MM.1S (cell line): ENCODE data around the gene RAB22A.

Source experiments
- DNase-seq: peaks from one replicate; pipeline ENCODE4 v3.0.0-alpha.2; 2015
- H2AFZ ChIP-seq: fragments of 300-600 bp; sonication (generic); 2 replicates; pipeline ENCODE4 v1.6.0; 2016; ENCODE audit warnings: antibody characterized with exemption, low read length
- H3F3A ChIP-seq: fragments of 300-600 bp; sonication (generic); 2 replicates; pipeline ENCODE4 v1.6.1; 2016; ENCODE audit warnings: mild to moderate bottlenecking, antibody characterized with exemption, low read length, moderate library complexity, mixed read lengths; ENCODE audit not compliant: insufficient read depth
- H3K27ac ChIP-seq: fragments of 300-600 bp; sonication (generic); 2 replicates; pipeline ENCODE4 v1.5.1; 2016; ENCODE audit warnings: mild to moderate bottlenecking, low read length
- H3K27me3 ChIP-seq: fragments of 300-600 bp; sonication (generic); replicated peaks from 2 replicates; pipeline ENCODE4 v1.6.0; 2016; ENCODE audit warnings: low read length; ENCODE audit not compliant: insufficient read depth
- H3K36me3 ChIP-seq: fragments of 300-600 bp; sonication (generic); replicated peaks from 2 replicates; pipeline ENCODE4 v1.6.1; 2016; ENCODE audit warnings: mild to moderate bottlenecking, low read length, mixed read lengths; ENCODE audit not compliant: insufficient read depth
- H3K4me1 ChIP-seq: fragments of 300-600 bp; sonication (generic); 2 replicates; pipeline ENCODE4 v1.6.1; 2016; ENCODE audit warnings: low read length, mixed read lengths
- H3K4me2 ChIP-seq: fragments of 300-600 bp; sonication (generic); 2 replicates; pipeline ENCODE4 v1.6.0; 2016; ENCODE audit warnings: low read depth, low read length
- H3K4me3 ChIP-seq: fragments of 300-600 bp; sonication (generic); 2 replicates; pipeline ENCODE4 v1.5.1; 2016; ENCODE audit warnings: low read length, mixed read lengths
- H3K79me2 ChIP-seq: fragments of 300-600 bp; sonication (generic); 2 replicates; pipeline ENCODE4 v1.6.1; 2016; ENCODE audit warnings: mixed run types, low read length, mixed read lengths
- H3K9ac ChIP-seq: fragments of 300-600 bp; sonication (generic); 2 replicates; pipeline ENCODE4 v1.6.1; 2016; ENCODE audit warnings: low read length, mixed read lengths
- H3K9me2 ChIP-seq: fragments of 300-600 bp; sonication (generic); replicated peaks from 2 replicates; pipeline ENCODE4 v1.6.1; 2016; ENCODE audit warnings: mild to moderate bottlenecking, low read length, mixed read lengths; ENCODE audit not compliant: insufficient read depth
- H3K9me3 ChIP-seq: fragments of 300-600 bp; sonication (generic); replicated peaks from 2 replicates; pipeline ENCODE4 v1.6.1; 2016; ENCODE audit warnings: mild to moderate bottlenecking, low read length, mixed read lengths; ENCODE audit not compliant: insufficient read depth
- H4K20me1 ChIP-seq: fragments of 300-600 bp; sonication (generic); 2 replicates; pipeline ENCODE4 v1.6.1; 2016; ENCODE audit warnings: mild to moderate bottlenecking, low read length, moderate library complexity, mixed read lengths; ENCODE audit not compliant: insufficient read depth
- CTCF ChIP-seq: fragments of 300-600 bp; sonication (generic); IDR thresholded peaks from 2 replicates; pipeline ENCODE4 v1.5.1; 2016; ENCODE audit warnings: antibody characterized with exemption, low read length, mixed read lengths
- EZH2 ChIP-seq: fragments of 300-600 bp; sonication (generic); optimal IDR thresholded peaks from 2 replicates; pipeline ENCODE3; 2017; ENCODE audit warnings: low read depth, mild to moderate bottlenecking, antibody characterized with exemption, low read length, mixed read lengths
- EZH2phosphoT487 ChIP-seq: fragments of 300-600 bp; sonication (generic); IDR thresholded peaks from 2 replicates; pipeline ENCODE4 v1.6.1; 2018; ENCODE audit warnings: antibody characterized with exemption, low read length

RAB22A gene

GRCh38 chr20:58294497-58295455 lies 14.7 kb upstream of the RAB22A start:
- H3K9me3 ChIP-seq: no peaks in the 10 kb centered on the region
- no peak overlapping the region for H3K9ac ChIP-seq
- no peaks in the 10 kb centered on the region for H3F3A ChIP-seq
- H3K27ac ChIP-seq: no peak overlapping the region
- H3K4me1 ChIP-seq: no peaks in the 10 kb centered on the region
- no peak overlapping the region for H3K4me2 ChIP-seq
- no peaks in the 10 kb centered on the region for H3K27me3 ChIP-seq
- H3K36me3 ChIP-seq: no peaks in the 10 kb centered on the region
- no peak overlapping the region for H3K4me3 ChIP-seq
- TF ChIP-seq EZH2 (no peak), CTCF (no peak), EZH2phosphoT487 (no peak)
- DNase-seq: no peak
- H4K20me1 ChIP-seq: no peaks in the 10 kb centered on the region
- H2AFZ ChIP-seq: no peak overlapping the region
- H3K9me2 ChIP-seq: no peaks in the 10 kb centered on the region
- no peaks in the 10 kb centered on the region for H3K79me2 ChIP-seq

- no peak overlapping the region for H3K4me3 ChIP-seq
- no peaks in the 10 kb centered on the region for H4K20me1 ChIP-seq
- no peak overlapping the region for H3K27ac ChIP-seq
Observed at GRCh38 chr20:58296051-58296837, 13.3 kb upstream of the RAB22A start.

GRCh38 chr20:58297394-58297793 lies 12.1 kb upstream of the RAB22A start:
- Histone ChIP-seq H3K9me3 (no peaks in the 10 kb centered on the region), H2AFZ (no peak overlapping the region), H3K4me1 (no peaks in the 10 kb centered on the region), H3K27me3 (no peaks in the 10 kb centered on the region), H3K9me2 (no peaks in the 10 kb centered on the region), H3K4me3 (no peak overlapping the region), H3K27ac (no peak overlapping the region), H3K79me2 (no peaks in the 10 kb centered on the region), H3K4me2 (no peak overlapping the region), H4K20me1 (no peaks in the 10 kb centered on the region), H3F3A (no peaks in the 10 kb centered on the region), H3K36me3 (no peaks in the 10 kb centered on the region), H3K9ac (no peak overlapping the region)
- DNase-seq: no peak
- TF ChIP-seq EZH2: no peak
- no peak for TF ChIP-seq EZH2phosphoT487
- no peak for TF ChIP-seq CTCF

More at GRCh38 chr20:58296051-58296837, 13.3 kb upstream of the RAB22A start:
- H3K9ac ChIP-seq: no peak overlapping the region
- H3K4me1 ChIP-seq: no peaks in the 10 kb centered on the region
- H3F3A ChIP-seq: no peaks in the 10 kb centered on the region
- H3K79me2 ChIP-seq: no peaks in the 10 kb centered on the region
- H3K27me3 ChIP-seq: no peaks in the 10 kb centered on the region
- DNase-seq: no peak
- no peaks in the 10 kb centered on the region for H3K9me3 ChIP-seq
- H3K4me2 ChIP-seq: no peak overlapping the region
- TF ChIP-seq CTCF (no peak), EZH2phosphoT487 (no peak), EZH2 (no peak)
- no peaks in the 10 kb centered on the region for H3K36me3 ChIP-seq
- no peak overlapping the region for H2AFZ ChIP-seq
- no peaks in the 10 kb centered on the region for H3K9me2 ChIP-seq
